ENCODE data around the gene TMEM150A.
"Not testable (repeated sequence)": the region's sequence is repeated elsewhere in the genome, so short reads cannot be mapped to it uniquely, and the experiment has no call there.

The TMEM150A gene, protein sequence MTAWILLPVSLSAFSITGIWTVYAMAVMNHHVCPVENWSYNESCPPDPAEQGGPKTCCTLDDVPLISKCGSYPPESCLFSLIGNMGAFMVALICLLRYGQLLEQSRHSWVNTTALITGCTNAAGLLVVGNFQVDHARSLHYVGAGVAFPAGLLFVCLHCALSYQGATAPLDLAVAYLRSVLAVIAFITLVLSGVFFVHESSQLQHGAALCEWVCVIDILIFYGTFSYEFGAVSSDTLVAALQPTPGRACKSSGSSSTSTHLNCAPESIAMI
- total RNA-seq: 13.9 to 15.5 reads per million in 2 experiments

DNA sequence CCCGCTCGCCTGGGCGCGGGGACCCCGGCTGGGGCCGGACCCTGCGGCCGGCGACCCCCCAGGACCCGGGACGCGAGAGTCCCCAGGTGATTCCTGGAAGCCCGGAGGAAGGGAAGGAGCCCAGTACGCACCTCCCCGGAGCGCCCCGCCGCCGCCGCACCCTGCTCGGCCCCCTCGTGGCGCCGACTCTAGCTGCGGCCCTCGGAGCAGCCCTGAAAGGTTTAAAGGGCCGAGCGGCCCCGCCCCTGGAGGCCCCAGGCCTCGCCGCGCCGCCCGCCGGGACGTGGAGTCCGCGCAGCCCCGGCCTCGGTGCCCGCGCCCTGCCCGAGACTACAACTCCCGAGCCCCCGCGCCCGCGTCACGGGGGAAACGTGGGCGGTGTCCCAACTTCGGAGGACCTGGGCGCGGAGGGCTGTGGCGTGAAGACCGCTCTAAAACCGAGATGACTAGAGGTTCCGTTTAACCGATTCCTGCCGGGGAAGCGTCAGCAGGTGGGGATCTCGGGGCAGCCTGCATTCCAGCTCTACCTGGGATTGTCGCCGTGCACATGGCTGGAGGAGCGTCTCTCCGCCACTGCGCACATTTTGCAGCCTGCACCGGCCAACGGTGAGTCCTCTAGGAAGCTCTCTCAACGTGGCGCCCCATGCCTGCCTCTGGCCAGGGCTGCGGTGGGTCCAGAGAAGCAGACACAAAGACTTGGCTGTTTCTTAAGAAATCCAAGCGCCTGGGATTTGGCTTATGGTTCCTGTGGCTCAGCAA is at the start of gene TMEM150A:
Gene TMEM150A, minus strand, starts transcription at position 223 of the 759 bp plus-strand sequence. CDS start 750 bp downstream, outside the sequence.
- peak; percentile 69 for DNase-seq (ENCODE audit: low read depth)

DNA sequence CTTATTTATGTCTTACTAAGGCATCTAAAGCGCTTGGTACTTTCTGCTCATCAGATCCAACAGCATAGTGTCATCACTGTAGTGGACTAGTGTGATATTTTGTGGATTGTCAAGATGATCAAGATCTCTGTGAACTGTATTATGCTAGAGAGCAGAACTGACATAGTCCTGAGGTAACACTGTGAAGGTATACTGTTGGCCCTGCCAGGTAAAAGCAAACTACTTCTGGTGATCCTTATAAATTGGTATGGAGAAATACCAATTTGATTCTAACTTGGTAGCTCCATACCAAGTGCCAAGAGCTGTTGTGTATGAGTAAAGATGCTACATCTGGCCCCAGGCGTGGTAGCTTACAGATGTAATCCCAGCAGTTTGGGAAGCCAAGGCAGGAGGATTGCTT is 49.6 kb upstream of the TMEM150A start:
- no peak for DNase-seq (ENCODE audit: low read depth)

DNA sequence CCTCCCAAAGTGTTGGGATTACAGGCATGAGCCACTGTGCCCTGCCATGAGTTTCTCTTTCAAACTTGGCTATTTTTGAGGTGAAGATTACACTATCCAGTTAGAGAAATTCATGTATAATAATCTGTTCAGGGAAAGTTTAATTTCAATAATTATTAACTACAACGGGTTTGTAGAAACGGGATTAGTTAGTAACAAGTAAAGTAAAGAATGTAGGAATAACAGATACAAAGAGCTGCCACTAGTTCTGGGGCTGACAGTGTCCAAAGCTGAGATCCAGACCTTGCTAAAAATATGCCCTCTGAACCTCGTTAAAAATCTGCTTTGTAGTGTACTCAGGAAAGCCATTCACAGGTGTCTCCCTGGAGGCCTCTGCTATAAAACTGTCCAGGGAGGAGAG is 48.6 kb upstream of the TMEM150A start:
- no peak for DNase-seq (ENCODE audit: low read depth)

DNA sequence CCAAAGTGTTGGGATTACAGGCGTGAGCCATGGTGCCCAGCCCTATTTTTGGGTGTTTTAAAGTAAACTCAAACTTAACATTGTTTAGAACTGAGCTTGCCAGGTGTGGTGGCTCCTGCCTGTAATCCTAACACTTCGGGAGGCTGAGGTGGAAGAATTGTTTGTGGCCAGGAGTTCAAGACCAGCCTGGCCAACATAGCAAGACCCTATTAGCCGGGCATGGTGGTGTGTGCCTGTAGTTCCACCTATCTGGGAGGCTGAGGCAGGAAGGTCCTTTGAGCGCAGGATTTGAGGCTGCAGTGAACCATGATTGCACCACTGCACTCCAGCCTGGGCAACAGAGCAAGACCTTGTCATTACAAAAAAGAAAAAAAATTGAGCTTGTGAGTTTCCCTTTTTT is 48.0 kb upstream of the TMEM150A start:
- DNase-seq (ENCODE audit: low read depth): no peak

DNA sequence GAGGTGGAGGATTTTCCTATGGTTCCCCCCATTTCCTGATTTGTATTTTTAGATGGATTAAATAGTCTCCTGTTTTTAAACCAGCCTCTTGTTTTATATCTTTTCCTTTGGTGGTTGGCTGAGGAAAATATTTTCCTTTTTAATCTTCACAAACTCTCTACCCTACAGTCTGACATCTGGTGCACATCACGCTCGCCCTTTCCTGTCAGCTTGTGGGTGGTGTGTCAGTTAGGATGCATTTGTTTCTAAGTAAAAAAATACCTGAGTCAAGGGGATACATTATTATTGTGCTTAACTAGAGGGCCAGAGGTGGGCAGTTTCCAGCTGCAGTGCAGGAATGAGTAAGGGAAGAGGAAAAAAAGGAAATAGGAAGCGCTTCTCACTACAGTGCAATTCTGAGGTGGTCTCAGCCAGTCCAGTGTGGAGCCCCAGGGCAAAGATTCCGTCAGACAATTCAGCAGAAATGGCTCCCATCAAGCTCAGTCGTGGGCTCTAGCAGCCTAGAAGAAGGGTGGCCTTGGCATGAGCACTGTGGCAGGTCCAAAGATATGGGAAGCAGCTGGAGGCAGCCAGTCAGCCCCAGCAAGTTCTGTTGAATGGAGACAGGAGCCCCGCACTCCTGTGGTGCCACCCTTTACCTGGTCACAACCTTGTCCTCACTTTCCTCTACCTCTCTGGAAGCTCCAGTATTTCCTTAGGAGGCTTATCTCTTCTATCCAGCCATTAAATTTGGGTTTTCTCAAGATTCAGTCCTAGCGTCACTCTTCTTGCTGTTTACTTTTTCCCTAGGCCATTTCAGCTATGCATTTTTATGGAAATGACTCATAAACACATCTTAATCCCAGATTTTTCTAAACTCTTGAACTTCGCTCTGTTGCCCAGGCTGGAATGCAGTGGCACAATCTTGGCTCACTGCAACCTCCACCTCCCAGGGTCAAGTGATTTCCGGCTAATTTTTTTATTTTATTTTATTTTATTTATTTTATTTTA is 47.0 kb upstream of the TMEM150A start:
- DNase-seq (ENCODE audit: low read depth): no peak

DNA sequence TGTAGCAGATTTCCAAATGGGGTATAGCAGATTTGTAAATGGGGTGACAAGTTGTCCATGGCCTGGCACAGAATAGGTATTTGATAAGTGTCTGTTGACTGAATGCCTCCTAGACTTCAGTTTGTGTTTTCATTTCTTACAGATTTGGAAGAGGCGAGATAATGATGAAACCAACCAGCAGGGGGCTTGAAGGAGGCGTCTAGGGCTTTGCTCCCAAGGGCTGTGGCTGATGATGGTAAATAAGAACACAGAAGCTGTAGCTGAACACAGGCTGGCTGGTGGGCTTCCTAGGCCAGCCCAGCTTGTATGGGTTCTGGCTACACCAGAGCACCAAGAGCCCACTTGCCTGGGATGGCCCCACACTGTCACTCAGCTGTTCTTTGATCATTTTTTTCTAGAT is 46.1 kb upstream of the TMEM150A start:
- DNase-seq (ENCODE audit: low read depth): no peak

DNA sequence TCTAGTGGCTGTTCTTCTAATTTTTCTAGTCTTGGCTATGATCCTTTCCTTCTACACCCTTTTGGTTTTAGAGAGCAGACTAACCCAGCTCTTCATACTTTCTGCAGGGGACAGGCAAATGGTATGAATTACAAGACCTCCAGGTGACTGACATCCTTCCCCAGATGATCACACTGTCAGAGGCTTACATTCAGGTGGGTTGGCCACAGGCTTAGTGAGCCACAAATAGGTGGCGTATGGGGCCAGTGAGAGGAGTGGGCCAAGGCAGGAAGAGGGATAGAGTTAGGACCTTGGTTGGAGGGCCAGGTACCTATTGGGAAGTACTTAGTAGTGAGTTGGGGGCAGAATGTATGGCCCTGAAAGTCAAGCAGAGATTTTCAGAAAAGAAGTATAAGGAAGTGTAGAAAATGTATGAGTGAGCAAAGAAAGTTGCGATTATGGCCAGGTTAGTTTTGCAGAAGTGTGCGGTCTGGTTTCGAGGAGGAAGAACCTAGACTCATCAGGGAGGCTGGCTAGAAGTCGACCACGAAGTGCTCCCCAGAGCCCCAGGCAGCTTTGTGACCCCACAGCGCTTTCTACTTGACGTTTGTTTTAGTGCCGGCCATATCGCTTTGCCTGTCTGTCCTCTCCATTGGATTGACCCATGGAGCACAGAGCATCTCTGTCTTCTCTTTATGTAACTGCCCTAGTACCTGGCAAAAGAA is 45.5 kb upstream of the TMEM150A start:
- DNase-seq (ENCODE audit: low read depth): no peak

DNA sequence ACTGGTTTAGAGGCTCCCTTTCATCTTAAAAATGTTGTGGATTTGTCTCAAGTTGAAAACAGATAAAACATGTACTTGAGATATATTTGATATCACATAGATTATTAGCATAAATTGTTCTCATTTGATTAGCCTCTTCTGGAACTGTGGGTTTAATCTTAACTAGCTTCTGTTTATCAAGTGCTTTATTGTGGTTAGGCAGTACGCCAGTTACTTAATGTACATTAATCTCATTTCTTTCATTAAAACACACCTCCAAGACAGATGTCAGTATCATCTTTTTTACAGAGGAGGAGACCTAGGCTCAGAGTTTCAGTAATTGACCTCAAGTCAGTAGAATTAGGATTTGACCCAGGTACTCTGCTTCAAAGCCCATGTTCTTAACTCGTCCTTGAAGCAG is 43.7 kb upstream of the TMEM150A start:
- DNase-seq (ENCODE audit: low read depth): no peak

DNA sequence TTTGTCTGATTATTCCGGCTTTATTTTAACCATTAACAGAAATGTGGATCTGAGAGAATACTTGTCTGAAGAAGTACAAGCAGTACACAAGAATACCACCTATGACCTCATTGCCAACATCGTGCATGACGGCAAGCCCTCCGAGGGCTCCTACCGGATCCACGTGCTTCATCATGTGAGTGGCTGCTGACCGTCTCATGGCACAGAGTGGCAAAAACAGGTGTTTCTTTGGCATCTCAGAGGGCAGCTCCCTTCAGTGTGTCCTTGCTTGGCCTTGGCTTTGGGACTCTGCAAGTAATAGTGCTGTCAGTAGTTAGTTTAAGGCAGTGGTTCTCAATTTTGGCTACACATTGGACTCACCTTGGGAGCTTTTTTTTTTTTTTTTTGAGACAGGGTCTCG is 42.4 kb upstream of the TMEM150A start:
- DNase-seq (ENCODE audit: low read depth): no peak

DNA sequence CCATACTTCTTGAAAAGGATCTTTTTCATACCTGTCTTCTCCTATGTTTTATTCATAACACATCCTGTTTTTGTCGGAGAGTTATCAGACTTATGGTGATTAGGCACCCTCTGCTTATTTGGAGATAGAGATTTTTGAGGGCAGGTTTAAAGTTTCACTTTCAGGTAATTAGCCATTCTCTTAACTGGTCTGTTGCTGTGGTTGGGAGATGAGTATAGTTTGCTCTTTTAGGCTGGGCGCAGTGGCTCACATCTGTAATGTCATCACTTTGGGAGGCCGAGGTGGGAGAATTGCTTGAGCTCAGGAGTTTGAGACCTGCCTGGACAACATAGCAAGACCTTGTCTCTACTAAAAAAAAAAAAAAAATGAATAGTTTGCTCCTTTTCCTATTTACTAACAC is 40.2 kb upstream of the TMEM150A start:
- DNase-seq (ENCODE audit: low read depth): no peak

DNA sequence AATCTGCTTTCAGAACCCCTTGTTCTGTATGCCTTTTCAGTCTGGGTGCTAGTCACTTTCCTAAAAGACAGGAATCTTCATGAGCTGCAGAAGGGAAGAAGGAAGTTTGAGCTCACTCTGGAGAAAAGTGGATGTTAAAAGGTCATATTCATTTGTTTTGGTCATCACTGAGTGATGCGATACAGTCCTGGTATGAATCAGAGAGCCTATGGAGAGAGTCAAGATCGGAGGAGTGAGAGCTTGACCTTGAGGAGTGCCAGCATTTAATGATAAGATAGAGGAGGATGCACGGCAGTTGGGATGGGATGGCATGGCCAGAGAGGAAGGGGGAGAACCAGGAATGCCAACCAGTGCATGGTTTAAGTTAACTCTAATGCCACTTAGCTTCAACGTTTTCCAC is 33.1 kb upstream of the TMEM150A start:
- DNase-seq (ENCODE audit: low read depth): no peak

DNA sequence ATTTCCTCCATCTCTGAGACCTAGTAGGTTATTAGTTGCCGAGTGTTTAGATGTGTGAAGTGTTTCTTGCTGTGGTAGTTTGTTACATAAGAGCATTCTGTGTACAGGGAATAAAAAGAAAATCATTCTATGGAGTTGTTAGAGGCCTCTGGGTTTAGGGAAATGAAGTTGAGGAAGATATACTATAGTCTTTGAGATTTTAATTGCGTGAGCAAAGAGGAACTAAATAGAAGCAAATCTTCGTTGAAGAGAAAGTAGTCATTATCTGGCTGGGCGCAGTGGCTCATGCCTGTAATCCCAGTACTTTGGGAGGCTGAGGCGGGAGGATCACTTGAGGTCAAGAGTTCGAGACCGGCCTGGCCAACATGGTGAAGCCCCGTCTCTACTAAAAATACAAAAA is 32.5 kb upstream of the TMEM150A start:
- no peak for DNase-seq (ENCODE audit: low read depth)

DNA sequence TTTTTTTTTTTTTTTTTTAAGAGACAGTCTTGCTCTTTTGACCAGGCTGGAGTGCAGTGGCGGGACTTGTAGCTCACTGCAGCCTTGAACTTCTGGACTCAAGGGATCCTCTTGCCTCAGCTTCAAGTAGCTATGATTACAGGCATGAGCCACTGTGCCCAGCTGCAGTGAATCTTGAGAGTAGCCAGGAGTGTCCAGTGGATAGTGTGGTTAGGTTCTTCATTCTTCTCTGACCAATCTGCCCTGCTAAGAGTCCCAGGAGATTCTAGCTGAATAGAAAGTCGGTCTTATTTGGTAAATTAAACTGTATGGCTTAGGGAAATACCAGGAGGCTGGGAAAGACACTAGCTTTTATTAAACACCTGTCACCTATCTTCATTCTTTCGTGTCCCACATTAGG is 28.8 kb upstream of the TMEM150A start:
- no peak for DNase-seq (ENCODE audit: low read depth)

DNA sequence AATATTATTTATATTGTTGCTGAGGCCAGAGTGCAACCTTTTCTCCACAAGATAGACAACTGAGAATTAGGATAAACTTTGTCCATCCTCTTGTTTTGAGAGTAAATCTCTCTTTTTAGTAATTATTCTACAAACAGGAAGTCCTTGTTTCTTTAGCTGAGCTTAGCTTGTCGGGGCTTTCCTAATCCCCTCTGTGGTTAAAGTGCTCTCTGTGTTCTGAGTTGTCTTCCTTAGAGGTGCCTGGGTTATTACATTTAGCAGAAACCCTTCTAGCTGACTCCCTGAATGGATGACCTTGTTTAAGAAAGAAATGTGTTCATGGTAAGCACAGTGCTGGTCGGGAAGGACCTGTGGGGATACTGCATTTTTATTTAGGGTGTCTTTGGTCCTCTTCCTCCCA is 26.2 kb upstream of the TMEM150A start:
- no peak for DNase-seq (ENCODE audit: low read depth)

DNA sequence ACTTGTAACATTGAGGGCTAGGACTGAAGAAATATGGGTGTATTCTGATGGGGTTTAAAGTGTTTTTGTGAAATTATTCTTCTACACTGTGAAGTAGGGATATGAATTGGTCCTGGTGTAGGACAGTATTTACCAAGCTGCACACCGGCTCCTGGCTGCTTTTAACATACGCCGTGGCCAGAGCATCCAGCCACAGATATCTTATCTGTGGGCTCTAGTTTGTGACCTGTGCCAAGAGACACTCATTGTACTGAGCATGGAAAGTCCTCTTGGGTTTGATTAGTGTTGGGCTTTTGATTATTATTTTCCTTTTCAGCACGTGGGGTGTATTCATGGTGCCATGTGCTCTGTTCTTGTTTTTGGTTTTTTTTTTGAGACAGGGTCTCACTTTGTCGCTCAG is 21.5 kb upstream of the TMEM150A start:
- no peak for DNase-seq (ENCODE audit: low read depth)

DNA sequence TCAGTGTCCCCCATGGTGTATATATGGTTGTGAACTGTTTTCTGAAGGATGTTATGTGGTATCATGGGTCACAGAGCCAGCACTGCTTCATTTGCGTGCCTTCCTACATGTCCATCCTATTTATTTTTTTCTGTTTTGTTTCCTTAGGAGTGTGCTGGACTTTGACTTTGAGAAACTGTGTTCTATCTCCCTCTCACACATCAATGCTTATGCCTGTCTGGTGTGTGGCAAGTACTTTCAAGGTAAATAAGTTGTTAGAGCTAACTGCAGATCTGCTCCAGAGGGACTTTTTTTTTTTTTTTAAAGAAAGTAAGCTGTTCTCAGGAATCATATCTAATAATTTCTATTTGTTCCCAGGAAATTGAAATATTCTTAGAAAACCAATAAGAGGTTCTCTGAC is 18.8 kb upstream of the TMEM150A start:
- DNase-seq (ENCODE audit: low read depth): no peak

DNA sequence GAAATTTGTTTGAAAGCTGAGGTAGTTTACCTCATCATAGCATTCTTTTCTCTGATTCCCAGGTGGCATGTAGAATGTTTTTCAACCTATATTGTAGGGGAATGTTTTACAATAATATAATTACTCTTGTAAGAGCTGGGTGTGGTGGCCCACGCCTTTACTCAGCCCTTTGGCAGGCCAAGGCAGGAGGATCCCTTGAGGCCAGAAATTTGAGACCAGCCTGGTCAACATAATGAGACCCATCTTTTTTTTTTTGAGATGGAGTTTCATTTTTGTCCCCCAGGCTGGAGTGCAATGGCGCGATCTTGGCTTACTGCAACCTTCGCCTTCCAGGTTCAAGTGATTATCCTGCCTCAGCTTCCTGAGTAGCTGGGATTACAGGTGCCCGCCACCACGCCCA is 17.1 kb upstream of the TMEM150A start:
- no peak for DNase-seq (ENCODE audit: low read depth)

DNA sequence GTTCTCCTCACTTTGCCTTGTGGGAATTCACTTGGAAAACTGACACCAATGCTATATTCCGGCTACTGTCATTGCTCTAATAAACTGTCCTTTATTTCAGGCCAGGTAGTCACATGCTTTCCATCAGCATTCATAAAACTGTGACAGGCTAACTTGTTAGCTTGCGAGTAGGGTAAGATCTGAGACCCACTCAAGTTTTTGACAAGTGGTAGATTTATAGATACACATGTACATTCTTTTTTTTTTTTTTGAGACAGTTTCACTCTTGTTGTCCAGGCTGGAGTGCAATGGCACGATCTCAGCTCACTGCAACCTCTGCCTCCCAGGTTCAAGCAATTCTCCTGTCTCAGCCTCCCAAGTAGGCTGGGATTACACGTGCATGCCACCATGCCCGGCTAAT is 15.2 kb upstream of the TMEM150A start:
- DNase-seq (ENCODE audit: low read depth): not testable (repeated sequence)

DNA sequence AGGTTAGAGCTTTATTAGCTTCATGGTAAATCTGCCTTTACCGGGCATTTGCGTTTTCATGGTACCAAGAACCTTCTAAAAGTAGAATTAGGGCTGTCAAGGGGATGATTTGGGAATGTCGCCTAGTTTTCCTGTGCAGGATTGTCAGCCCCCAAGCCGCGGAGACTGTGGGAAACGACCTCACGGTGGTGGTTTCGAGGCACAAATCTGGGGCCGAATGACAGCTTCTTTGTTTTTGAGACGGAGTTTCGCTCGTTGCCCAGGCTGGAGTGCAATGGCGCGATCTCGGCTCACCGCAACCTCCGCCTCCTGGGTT is 12.9 kb upstream of the TMEM150A start:
- no peak for DNase-seq (ENCODE audit: low read depth)

DNA sequence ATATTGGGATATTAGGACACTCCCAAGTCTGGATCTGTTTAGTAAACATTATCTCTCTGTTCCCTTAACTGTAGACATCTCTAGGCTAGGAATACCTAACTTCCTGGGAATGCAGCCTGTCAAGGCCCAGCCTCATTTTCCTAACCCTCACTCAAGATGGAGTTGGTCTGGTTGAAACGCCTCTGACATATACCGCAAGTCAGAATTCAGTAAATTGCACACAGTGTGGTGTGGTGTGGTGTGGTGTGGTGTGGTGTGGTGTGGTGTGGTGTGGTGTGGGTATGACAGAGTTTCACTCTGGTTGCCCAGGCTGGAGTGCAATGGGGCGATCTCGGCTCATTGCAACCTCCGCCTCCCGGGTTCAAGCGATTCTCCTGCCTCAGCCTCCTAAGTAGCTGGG is 12.3 kb upstream of the TMEM150A start:
- not testable (repeated sequence) for DNase-seq (ENCODE audit: low read depth)

DNA sequence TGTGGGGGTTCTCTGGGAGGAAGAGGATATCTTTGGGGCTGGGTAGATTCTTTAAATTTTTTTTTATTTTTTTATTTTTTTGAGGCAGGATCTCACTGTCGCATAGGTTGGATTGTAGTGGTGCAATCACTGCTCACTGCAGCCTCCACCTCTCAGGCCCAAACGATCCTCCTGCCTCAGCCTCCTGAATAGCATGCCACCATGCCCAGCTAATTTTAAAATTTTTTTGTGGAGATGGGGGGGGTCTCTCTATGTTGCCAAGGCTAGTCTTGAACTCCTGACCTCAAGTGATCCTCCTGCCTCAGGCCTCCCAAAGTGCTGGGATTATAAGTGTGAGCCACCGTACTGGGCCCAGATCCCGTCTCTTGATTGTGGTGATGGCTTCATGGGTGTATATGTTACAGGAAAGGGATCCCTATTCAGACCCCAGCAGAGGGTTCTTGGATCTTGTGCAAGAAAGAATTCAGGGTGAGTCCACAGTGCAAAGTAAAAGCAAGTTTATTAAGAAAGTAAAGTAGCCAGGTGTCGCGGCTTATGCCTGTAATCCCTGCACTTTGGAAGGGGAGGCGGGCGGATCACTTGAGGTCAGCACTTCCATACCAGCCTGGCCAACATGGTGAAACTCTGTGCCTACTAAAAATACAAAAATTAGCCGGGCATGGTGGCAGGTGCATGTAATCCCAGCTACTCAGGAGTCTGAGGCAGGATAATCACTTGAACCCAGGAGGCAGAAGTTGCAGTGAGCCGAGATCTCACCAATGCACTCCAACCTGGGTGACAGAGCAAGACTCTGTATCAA is 11.4 kb upstream of the TMEM150A start:
- no peak for DNase-seq (ENCODE audit: low read depth)
